HepG2 (cell line): ENCODE results near the gene MYD88. TPM values are rescaled to one million over a fixed set of nuclear protein-coding genes. Genes with fewer than 3 reads are reported as not detected.

Experiments used
- ATF7-NPFF ChIP-seq: sonication (generic); formaldehyde crosslinking; IDR thresholded peaks from 2 replicates; pipeline ENCODE4 v1.8.1; 2023; ENCODE audit warnings: mild to moderate bottlenecking, low read depth, missing genetic modification reagents, moderate library complexity
- ESRRA ChIP-seq: sonication (generic); formaldehyde crosslinking; IDR thresholded peaks from 2 replicates; pipeline ENCODE4 v1.5.1; 2020; ENCODE audit warnings: mild to moderate bottlenecking, low read depth, missing genetic modification reagents
- FOXP1 ChIP-seq, 2 experiments: fragments of 450-650 bp in 1 of 2; IDR thresholded peaks; 2 replicates each; pipeline ENCODE4 v1.6.1; 2017 to 2018; ENCODE audit warnings: antibody characterized with exemption in 1 of 2
- HOXA3 ChIP-seq: sonication (generic); formaldehyde crosslinking; IDR thresholded peaks from 2 replicates; pipeline ENCODE4 v1.5.0; 2020; ENCODE audit warnings: missing genetic modification reagents
- MED1 ChIP-seq: sonication (generic); formaldehyde crosslinking; IDR thresholded peaks from 2 replicates; pipeline ENCODE4 v1.4.0; 2020; ENCODE audit warnings: missing genetic modification reagents
- MED8 ChIP-seq: sonication (generic); formaldehyde crosslinking; IDR thresholded peaks from 2 replicates; pipeline ENCODE4 v1.8.1; 2023; ENCODE audit warnings: mild to moderate bottlenecking, missing genetic modification reagents; ENCODE audit not compliant: insufficient replicate concordance
- MXI1 ChIP-seq: IDR thresholded peaks from 3 replicates; pipeline ENCODE4 v1.6.1; 2012; ENCODE audit warnings: low read depth, low read length, inconsistent platforms, borderline replicate concordance
- NAIF1 ChIP-seq: sonication (generic); formaldehyde crosslinking; IDR thresholded peaks from 2 replicates; pipeline ENCODE4 v1.5.0; 2020; ENCODE audit warnings: mild to moderate bottlenecking, missing genetic modification reagents, borderline replicate concordance
- NFAT5 ChIP-seq: sonication (generic); formaldehyde crosslinking; IDR thresholded peaks from 2 replicates; pipeline ENCODE4 v1.4.0; 2020; ENCODE audit warnings: missing genetic modification reagents
- NR0B2 ChIP-seq: sonication (generic); formaldehyde crosslinking; IDR thresholded peaks from 2 replicates; pipeline ENCODE4 v1.4.0; 2020; ENCODE audit warnings: mild to moderate bottlenecking, missing genetic modification reagents
- RXRB ChIP-seq: IDR thresholded peaks from 2 replicates; pipeline ENCODE4 v1.6.1; 2016; ENCODE audit warnings: borderline replicate concordance, missing genetic modification reagents, missing compliant biosample characterization
- SIN3A ChIP-seq: IDR thresholded peaks from 2 replicates; pipeline ENCODE4 v1.6.1; 2011; ENCODE audit warnings: low read depth, mild to moderate bottlenecking, control low read depth, low read length, borderline replicate concordance
- USF2 ChIP-seq, 2 experiments: sonication (generic) in 1 of 2; formaldehyde crosslinking in 1 of 2; IDR thresholded peaks; 2 replicates each; pipeline versions ENCODE4 v1.5.1 to v1.6.1; 2011 to 2020; ENCODE audit warnings: borderline replicate concordance in 1 of 2, low read depth in 1 of 2, low read length in 1 of 2, mild to moderate bottlenecking in 1 of 2, missing genetic modification reagents in 1 of 2, moderate library complexity in 1 of 2
- ZBTB1 ChIP-seq: sonication (generic); formaldehyde crosslinking; IDR thresholded peaks from 2 replicates; pipeline ENCODE4 v1.4.0; 2020; ENCODE audit warnings: missing genetic modification reagents, borderline replicate concordance
- ZBTB3 ChIP-seq: sonication (generic); formaldehyde crosslinking; IDR thresholded peaks from 2 replicates; pipeline ENCODE4 v1.4.0; 2020; ENCODE audit warnings: low read depth, mild to moderate bottlenecking, moderate library complexity, missing genetic modification reagents, borderline replicate concordance
- ZFP41 ChIP-seq: sonication (generic); formaldehyde crosslinking; IDR thresholded peaks from 2 replicates; pipeline ENCODE4 v1.4.0; 2020; ENCODE audit warnings: mild to moderate bottlenecking, missing genetic modification reagents, borderline replicate concordance
- ZNF782 ChIP-seq: sonication (generic); formaldehyde crosslinking; IDR thresholded peaks from 2 replicates; pipeline ENCODE4 v1.4.0; 2020; ENCODE audit warnings: missing genetic modification reagents, mild to moderate bottlenecking, borderline replicate concordance
- ZNF790 ChIP-seq: sonication (generic); formaldehyde crosslinking; IDR thresholded peaks from 2 replicates; pipeline ENCODE4 v1.8.0; 2022; ENCODE audit warnings: missing genetic modification reagents, mild to moderate bottlenecking, borderline replicate concordance
- ZNF891 ChIP-seq: sonication (generic); formaldehyde crosslinking; IDR thresholded peaks from 2 replicates; pipeline ENCODE4 v1.5.0; 2020; ENCODE audit warnings: mild to moderate bottlenecking, missing genetic modification reagents
- ZSCAN21 ChIP-seq: sonication (generic); formaldehyde crosslinking; IDR thresholded peaks from 2 replicates; pipeline ENCODE4 v1.8.0; 2022; ENCODE audit warnings: mild to moderate bottlenecking, missing genetic modification reagents, moderate library complexity, borderline replicate concordance
- polyA plus RNA-seq, 8 experiments: library from polyadenylated mRNA; depleted of rRNA in 3 of 8; stranded (reverse) in 7 of 8; unstranded in 1 of 8; fragments of >200 nt; fragmentation: Illumina TruSeq in 4 of 8; extraction: Trizol in 4 of 8; gene quantifications; 2 replicates each; pipeline versions ENCODE4 v1.2.1 to v1.2.3, GENCODE V29; 2011 to 2016; ENCODE audit warnings: low read depth in 4 of 8, missing spikeins in 1 of 8, mixed read lengths in 1 of 8; ENCODE audit not compliant: insufficient read depth in 1 of 8
- total RNA-seq, 5 experiments: library from RNA; depleted of rRNA; stranded (reverse); fragments of >200 nt; fragmentation: Illumina TruSeq; extraction: Trizol; gene quantifications; 2 replicates each; pipeline ENCODE4 v1.2.3, GENCODE V29; 2016; ENCODE audit warnings: low read depth in 1 of 5

MYD88 gene
- total and polyA plus RNA-seq, 2 of the 13 experiments (the other 11 are each of a cell fraction or from before 2014, with no cell fraction given), result 7.6 to 32.7 TPM

GRCh38 chr3:38138349-38139190 lies at the start of gene MYD88 (continued):
- TF ChIP-seq USF2 (IDR thresholded peaks at IDR 0.05; ENCODE audit: low read depth, low read length) (no peak), USF2 (CRISPR knock-in tag; IDR thresholded peaks at IDR 0.05; ENCODE audit: borderline replicate concordance) (no peak), FOXP1 (IDR thresholded peaks at IDR 0.05) (no peak), FOXP1 (CRISPR knock-in tag; IDR thresholded peaks at IDR 0.05) (no peak), ZBTB1 (CRISPR knock-in tag) (no peak), NAIF1 (CRISPR knock-in tag) (0 out of 2 replicates have a peak, but pooled peaks have one; percentile 36), MED8 (no peak), RXRB (CRISPR knock-in tag) (peak; percentile 26), ESRRA (no peak), ZBTB3 (CRISPR knock-in tag) (no peak), SIN3A (peak; percentile 9; the same call in 1 of the 2 replicates), NR0B2 (CRISPR knock-in tag) (peak; percentile 56; the same call in 1 of the 2 replicates), HOXA3 (CRISPR knock-in tag) (0 out of 2 replicates have a peak, but pooled peaks have one; percentile 11), ZSCAN21 (CRISPR knock-in tag) (peak; percentile 89), NFAT5 (CRISPR knock-in tag) (0 out of 2 replicates have a peak, but pooled peaks have one; percentile 29), MXI1 (peak; percentile 62; the same call in 1 of the 3 replicates), MED1 (peak; percentile 53), ZNF891 (peak; percentile 69; the same call in 1 of the 2 replicates), ZNF790 (CRISPR knock-in tag) (0 out of 2 replicates have a peak, but pooled peaks have one; percentile 22), ZNF782 (peak; percentile 65; the same call in 1 of the 2 replicates), ZFP41 (CRISPR knock-in tag) (no peak), ATF7-NPFF (peak; percentile 93)
